HCT116 (cell line): ENCODE data around the gene HOXD10. TPM values are rescaled to one million over a fixed set of nuclear protein-coding genes. Genes with fewer than 3 reads are reported as not detected.
A peak's percentile ranks its signal among the peaks of the same experiment; 100 is the strongest.

Experiments used
- ATAC-seq: fragments of 200-7000 bp; cut with Tn5 transposase; 2 replicates; pipeline ENCODE4 v1.9.1; 2020; ENCODE audit warnings: mild to moderate bottlenecking, moderate library complexity
- BruUV-seq: library from RNA; stranded (reverse); fragments of 400-500 nt; replicated peaks from 2 replicates; lab custom pipeline; 2021; lab: Mats Ljungman, UMichigan
- CTCF ChIA-PET: fragments of 300-600 bp; sonication (Branson Sonifier 250); formaldehyde crosslinking; loops from one replicate; lab custom pipeline; 2021; ENCODE audit warnings: antibody characterized with exemption; lab: Charles Lee
- POLR2A ChIA-PET: fragments of 300-600, 350-600 bp; sonication (Branson Sonifier 250); formaldehyde crosslinking; loops from one replicate; lab custom pipeline; 2021; ENCODE audit warnings: antibody characterized with exemption; lab: Charles Lee
- RAD21 ChIA-PET, 2 experiments: fragments of 300-600 bp; sonication (Branson Sonifier 250); formaldehyde crosslinking; loops; one replicate each; lab custom pipeline; 2023; ENCODE audit warnings: low total read pairs in 2 of 2; ENCODE audit not compliant: uncharacterized antibody in 2 of 2, unreplicated experiment in 2 of 2, low non-redundant PET in 1 of 2; lab: Charles Lee
- DNase-seq: peaks from one replicate; pipeline ENCODE4 v3.0.0-alpha.2; 2010; ENCODE audit warnings: low read depth, low spot score
- H2AFZ ChIP-seq: fragments of 200-600 bp; shearing (Covaris generic), sonication (generic); 2 replicates; pipeline ENCODE4 v1.6.1; 2017; ENCODE audit warnings: low read depth, mixed run types, mixed read lengths, antibody characterized with exemption, low read length; ENCODE audit not compliant: poor library complexity, severe bottlenecking
- H3K27ac ChIP-seq: 2 replicates; pipeline ENCODE4 v1.5.1; 2012; ENCODE audit warnings: low read depth, low read length
- H3K27me3 ChIP-seq: fragments of 200-600 bp; sonication (generic); 2 replicates; pipeline ENCODE4 v1.6.1; 2016; ENCODE audit warnings: mixed run types, low read length, mixed read lengths; ENCODE audit not compliant: insufficient read depth
- H3K36me3 ChIP-seq, 2 experiments: fragments of 200-500 bp in 1 of 2; fragments of 200-600 bp in 1 of 2; sonication (Bioruptor generic) in 1 of 2; sonication (generic) in 1 of 2; 2 replicates each; pipeline versions ENCODE4 v1.5.1 to v1.6.1; 2014 to 2016; ENCODE audit warnings: low read length in 2 of 2, inconsistent platforms in 1 of 2, mixed read lengths in 1 of 2, mixed run types in 1 of 2; ENCODE audit not compliant: insufficient read depth in 2 of 2, control insufficient read depth in 1 of 2
- H3K4me1 ChIP-seq, 2 experiments: fragments of 200-600 bp in 1 of 2; sonication (generic) in 1 of 2; 2 replicates each; pipeline versions ENCODE4 v1.5.1 to v1.6.1; 2012 to 2017; ENCODE audit warnings: low read length in 2 of 2, inconsistent platforms in 1 of 2, mild to moderate bottlenecking in 1 of 2, mixed read lengths in 1 of 2, mixed run types in 1 of 2, moderate library complexity in 1 of 2; ENCODE audit not compliant: insufficient read depth in 2 of 2, control insufficient read depth in 1 of 2
- H3K4me2 ChIP-seq: fragments of 200-600 bp; sonication (generic); 2 replicates; pipeline ENCODE4 v1.6.1; 2017; ENCODE audit warnings: mixed run types, low read length, mixed read lengths
- H3K4me3 ChIP-seq, 2 experiments: fragments of 200-600 bp in 1 of 2; sonication (generic) in 1 of 2; replicated peaks in 1 of 2; 2 replicates each; pipeline ENCODE4 v1.5.1; 2011 to 2016; ENCODE audit warnings: low read length in 2 of 2, control low read depth in 1 of 2, low read depth in 1 of 2, mild to moderate bottlenecking in 1 of 2, mixed read lengths in 1 of 2, mixed run types in 1 of 2
- H3K79me2 ChIP-seq: fragments of 200-600 bp; sonication (generic); 2 replicates; pipeline ENCODE4 v1.6.1; 2017; ENCODE audit warnings: mild to moderate bottlenecking, mixed run types, low read length, moderate library complexity, mixed read lengths; ENCODE audit not compliant: insufficient read depth
- H3K9ac ChIP-seq: fragments of 200-600 bp; sonication (generic); 2 replicates; pipeline ENCODE4 v1.6.1; 2016; ENCODE audit warnings: low read length, mixed read lengths
- H3K9me2 ChIP-seq: fragments of 200-600 bp; sonication (generic), shearing (Covaris generic); 2 replicates; pipeline ENCODE4 v1.6.1; 2017; ENCODE audit warnings: mixed run types, mild to moderate bottlenecking, moderate library complexity; ENCODE audit not compliant: insufficient read depth
- H3K9me3 ChIP-seq, 2 experiments: fragments of 200-500 bp in 1 of 2; fragments of 200-600 bp in 1 of 2; sonication (Bioruptor generic) in 1 of 2; sonication (generic) in 1 of 2; 2 replicates each; pipeline ENCODE4 v1.6.1; 2014 to 2017; ENCODE audit warnings: low read length in 2 of 2, mixed read lengths in 2 of 2, inconsistent platforms in 1 of 2, low read depth in 1 of 2, mild to moderate bottlenecking in 1 of 2, mixed run types in 1 of 2, moderate library complexity in 1 of 2; ENCODE audit not compliant: control insufficient read depth in 1 of 2, insufficient read depth in 1 of 2
- H4K20me1 ChIP-seq: fragments of 200-600 bp; sonication (generic), shearing (Covaris generic); 2 replicates; pipeline ENCODE4 v1.6.1; 2017; ENCODE audit warnings: mixed run types, mild to moderate bottlenecking, moderate library complexity; ENCODE audit not compliant: insufficient read depth
- CTCF ChIP-seq, 3 experiments: fragments of 200-600 bp in 1 of 3; sonication (generic) in 1 of 3; IDR thresholded peaks in 2 of 3; conservative IDR thresholded peaks in 1 of 3; 2 replicates each; pipeline ENCODE4 v1.5.1; 2012 to 2017; ENCODE audit warnings: low read depth in 2 of 3, low read length in 2 of 3, antibody characterized with exemption in 1 of 3, borderline replicate concordance in 1 of 3, control low read depth in 1 of 3, mild to moderate bottlenecking in 1 of 3, mixed read lengths in 1 of 3, mixed run types in 1 of 3, moderate library complexity in 1 of 3; ENCODE audit not compliant: insufficient read depth in 1 of 3
- JUND ChIP-seq: IDR thresholded peaks from 2 replicates; pipeline ENCODE4 v1.6.1; 2012
- RAD21 ChIP-seq: IDR thresholded peaks from 2 replicates; pipeline ENCODE4 v1.6.1; 2012; ENCODE audit warnings: low read depth, mild to moderate bottlenecking
- ZFX ChIP-seq: fragments of 450-650 bp; IDR thresholded peaks from 2 replicates; pipeline ENCODE4 v1.6.1; 2017
- intact Hi-C: fragments of 100-400 bp; cut with micrococcal nuclease; formaldehyde crosslinking; loops from 2 replicates; pipeline ENCODE4 v1.10.0; 2022
- total RNA-seq: library from RNA; stranded (reverse); gene quantifications from one replicate; pipeline ENCODE4 v1.2.1, GENCODE V29; 2021; ENCODE audit not compliant: unreplicated experiment

HOXD10 gene
- total RNA-seq, 1 experiment from 2014 or later: not detected

- BruUV-seq: no TSS peak
- no peaks in the 10 kb centered on the region for H3K9me2 ChIP-seq
- H4K20me1 ChIP-seq: no peaks in the 10 kb centered on the region
- H3K4me3 ChIP-seq: no peak overlapping the region
- ChIA-PET RAD21 (no interaction called here), POLR2A (no interaction called here), CTCF (interaction anchor here (0.9 to 1.2 kb wide), 4 partner anchors 398 to 1391 kb away, joined by 3 to 7 read pairs (median 3); no protein-coding TSS in a partner anchor)
- H2AFZ ChIP-seq: peak overlapping the region; percentile 52
- no peaks in the 10 kb centered on the region for H3K9me3 ChIP-seq
- ATAC-seq (peak; percentile 90), DNase-seq (peak; percentile 22)
- TF ChIP-seq CTCF (IDR thresholded peaks at IDR 0.05 in 2 of 3, conservative IDR thresholded peaks at IDR 0.05 in 1 of 3; ENCODE audit: borderline replicate concordance in 1 of 3, insufficient read depth in 1 of 3, low read depth in 2 of 3, low read length in 2 of 3): peak; percentile 44 to 67 (median 65); a peak in 5 of 6 replicates
- TF ChIP-seq ZFX: no peak
- peak; percentile 64 for TF ChIP-seq RAD21
- TF ChIP-seq JUND: no peak
- H3K4me2 ChIP-seq: peak overlapping the region; percentile 40
- no peaks in the 10 kb centered on the region for H3K36me3 ChIP-seq
- H3K27me3 ChIP-seq: no peaks in the 10 kb centered on the region
- H3K4me1 ChIP-seq: no peaks in the 10 kb centered on the region
- intact Hi-C loops: loop anchor here (2.0 to 5.0 kb wide), 2 partner anchors 721 to 1051 kb away; no protein-coding TSS in a partner anchor
- no peaks in the 10 kb centered on the region for H3K79me2 ChIP-seq
- no peak overlapping the region for H3K9ac ChIP-seq
- no peak overlapping the region for H3K27ac ChIP-seq
Measured at GRCh38 chr2:176088048-176088936, 28.3 kb upstream of the HOXD10 start.
